ENCODE data around the gene CHMP6. TPM values are rescaled to one million over a fixed set of nuclear protein-coding genes. Genes with fewer than 3 reads are reported as not detected.
A peak's percentile ranks its signal among the peaks of the same experiment; 100 is the strongest.

The CHMP6 gene
- total and polyA plus RNA-seq, 3 experiments from 2014 or later, result 31.2 to 45.1 (median 32.7) TPM

DNA sequence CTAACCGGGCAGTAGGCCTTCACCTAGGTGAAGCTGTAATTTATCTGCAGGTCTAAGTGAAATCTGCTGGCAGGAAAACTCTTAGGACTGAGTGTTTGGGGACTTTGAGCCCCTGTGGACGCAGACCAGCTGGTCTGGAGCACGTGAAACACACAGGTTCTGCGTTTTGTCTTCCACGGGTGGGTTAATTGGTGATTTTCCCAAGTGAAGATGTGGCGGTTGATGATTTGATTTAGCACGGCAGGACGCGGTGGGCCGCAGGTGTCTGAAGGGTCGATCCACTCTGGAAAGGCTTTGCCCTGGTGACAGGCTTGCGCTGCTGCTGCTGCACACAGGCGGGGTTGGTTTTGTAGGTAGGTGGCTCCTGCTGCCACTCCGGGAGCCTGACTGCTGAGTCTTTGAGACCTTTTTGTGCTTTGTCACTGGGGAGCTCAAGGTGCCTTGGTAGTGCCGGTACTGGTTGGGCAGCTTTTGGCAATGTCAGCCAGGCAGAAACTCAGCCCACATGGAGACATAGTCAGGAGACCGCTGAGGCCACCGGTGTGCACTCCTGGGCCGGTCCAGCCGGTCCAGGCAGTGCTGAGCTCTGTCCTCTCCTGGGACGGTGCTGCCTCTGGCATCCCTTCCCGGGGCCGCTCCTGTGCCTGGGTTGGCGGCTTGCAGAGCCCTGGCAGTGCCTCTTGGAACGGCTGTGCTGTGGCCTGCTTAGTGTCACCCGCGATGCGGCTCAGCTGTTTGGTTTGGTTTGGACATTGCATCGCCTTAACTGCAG, 45.6 kb downstream of the CHMP6 start:
- Mint-ChIP-seq H3K27me3 (peaks cover 2 to 8% of the 10 kb centered on the region in 2 donors), H3K4me1 (peaks cover 9 to 28% (median 12%) of the 10 kb centered on the region in 3 donors), H3K27ac (peak overlapping the region in 2 of 8 donors; percentile 18 to 64), H3K4me3 (peak overlapping the region; percentile 24 to 90 (median 84)), H3K36me3 (peaks cover 0 to 1% (median 0%) of the 10 kb centered on the region in 3 donors), H3K9me3 (no peaks in the 10 kb centered on the region)
- ChIA-PET CTCF (interaction anchor here (0.9 to 1.8 kb wide), 5 partner anchors 17 to 65 kb away, joined by 3 to 8 read pairs (median 4); no protein-coding TSS in a partner anchor), POLR2A (no interaction called here)
- no peak for DNase-seq
- Histone ChIP-seq H3K4me1 (ENCODE audit: insufficient read depth, low read length) (peaks cover 8% of the 10 kb centered on the region), H3K36me3 (ENCODE audit: insufficient read depth, low read length) (no peaks in the 10 kb centered on the region), H3K27me3 (ENCODE audit: insufficient read depth, low read length, poor library complexity, severe bottlenecking) (no peaks in the 10 kb centered on the region), H3K27ac (ENCODE audit: low read depth, low read length) (no peak overlapping the region), H3K9me3 (ENCODE audit: low read length) (no peaks in the 10 kb centered on the region), H3K4me3 (ENCODE audit: low read length) (no peak overlapping the region)

DNA sequence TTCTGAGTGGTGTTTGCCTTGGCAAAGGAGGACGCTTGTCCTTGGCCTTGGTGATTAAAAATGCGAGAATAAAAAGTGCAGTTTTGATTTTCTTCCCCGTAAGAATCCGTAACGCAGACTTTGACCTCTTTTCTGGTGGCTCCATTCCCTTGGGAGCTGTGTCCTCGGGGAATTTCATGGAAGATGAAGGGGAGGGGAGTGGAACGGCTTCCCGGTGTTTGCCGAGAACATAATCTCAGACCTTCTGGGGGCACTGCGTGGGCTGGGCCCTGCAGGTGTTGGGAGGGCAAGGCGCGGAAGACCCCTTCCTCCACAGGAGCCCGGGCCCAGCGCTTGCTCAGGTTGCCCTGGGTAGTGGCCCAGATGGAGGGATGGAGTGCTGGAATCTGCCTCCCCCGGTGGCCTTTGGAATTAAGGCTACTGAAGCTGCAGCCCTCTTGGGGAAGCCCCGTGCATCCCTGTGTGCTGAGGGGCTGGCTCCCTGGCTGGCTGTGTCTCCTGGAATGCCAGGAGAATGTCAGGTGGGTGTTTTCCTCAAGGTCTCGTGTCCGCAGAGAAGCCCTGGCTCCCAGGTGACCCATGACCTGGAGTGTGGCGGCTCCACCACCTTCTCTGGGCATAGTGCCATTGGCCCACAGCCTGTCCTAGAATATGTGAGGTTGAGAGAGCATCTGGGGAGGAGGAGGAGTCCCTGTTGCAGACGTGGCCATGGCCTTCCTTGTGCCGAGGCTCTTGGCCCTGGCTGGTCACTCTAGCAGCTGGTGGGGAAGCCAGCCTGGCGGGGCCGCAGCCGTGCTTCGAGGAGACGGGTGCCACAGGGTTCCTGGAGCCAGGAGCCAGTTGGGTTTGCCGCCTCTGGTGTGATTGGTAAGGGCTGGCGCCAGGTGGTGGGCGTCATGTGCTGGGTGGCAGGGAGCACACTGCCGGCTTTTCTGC, 46.4 kb downstream of the CHMP6 start:
- Histone ChIP-seq H3K4me1 (ENCODE audit: insufficient read depth, low read length) (peaks cover 8% of the 10 kb centered on the region), H3K27me3 (ENCODE audit: insufficient read depth, low read length, poor library complexity, severe bottlenecking) (no peaks in the 10 kb centered on the region), H3K27ac (ENCODE audit: low read depth, low read length) (no peak overlapping the region), H3K36me3 (ENCODE audit: insufficient read depth, low read length) (no peaks in the 10 kb centered on the region), H3K4me3 (ENCODE audit: low read length) (no peak overlapping the region), H3K9me3 (ENCODE audit: low read length) (no peaks in the 10 kb centered on the region)
- H3K4me1 Mint-ChIP-seq, result peaks cover 9 to 27% (median 12%) of the 10 kb centered on the region in 3 donors
- H3K27ac Mint-ChIP-seq, result no peak overlapping the region
- DNase-seq, result no peak
- H3K36me3 Mint-ChIP-seq, result peaks cover 0 to 1% (median 0%) of the 10 kb centered on the region in 3 donors
- no peaks in the 10 kb centered on the region for H3K9me3 Mint-ChIP-seq
- ChIA-PET CTCF (interaction anchor here (1.7 to 1.8 kb wide), 2 partner anchors 19 to 60 kb away, joined by 3 to 8 read pairs; no protein-coding TSS in a partner anchor), POLR2A (no interaction called here)
- peaks cover 2 to 8% of the 10 kb centered on the region in 2 donors for H3K27me3 Mint-ChIP-seq
- peak overlapping the region in 3 of 7 donors; percentile 12 to 56 (median 33) for H3K4me3 Mint-ChIP-seq

DNA sequence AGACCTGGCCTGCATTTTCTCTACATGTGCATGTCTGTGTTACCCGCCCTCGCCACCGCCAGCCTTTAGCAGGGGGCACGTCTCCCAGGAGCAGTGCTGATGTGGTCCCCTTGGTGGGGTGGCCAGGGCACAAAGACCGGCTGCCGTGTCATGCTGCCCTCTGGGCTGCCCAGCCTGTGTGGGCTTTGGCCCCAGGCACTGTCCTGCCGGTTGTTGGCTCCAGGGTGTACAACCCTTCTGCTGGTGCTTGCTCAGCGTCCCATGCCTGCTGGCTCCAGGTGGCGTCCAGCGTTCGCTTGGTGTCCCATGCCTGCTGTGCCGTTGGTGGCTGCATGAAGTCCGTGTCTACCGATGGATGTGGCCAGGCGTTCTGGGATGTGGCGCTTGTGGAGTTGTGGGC, 47.5 kb downstream of the CHMP6 start:
- Mint-ChIP-seq H3K36me3 (peaks cover 0 to 1% (median 0%) of the 10 kb centered on the region in 3 donors), H3K27ac (no peak overlapping the region), H3K4me3 (no peak overlapping the region), H3K27me3 (peaks cover 2 to 8% of the 10 kb centered on the region in 2 donors), H3K9me3 (no peaks in the 10 kb centered on the region), H3K4me1 (peaks cover 4 to 17% (median 8%) of the 10 kb centered on the region in 3 donors)
- Histone ChIP-seq H3K4me1 (ENCODE audit: insufficient read depth, low read length) (peaks cover 2% of the 10 kb centered on the region), H3K27ac (ENCODE audit: low read depth, low read length) (no peak overlapping the region), H3K27me3 (ENCODE audit: insufficient read depth, low read length, poor library complexity, severe bottlenecking) (no peaks in the 10 kb centered on the region), H3K4me3 (ENCODE audit: low read length) (no peak overlapping the region), H3K36me3 (ENCODE audit: insufficient read depth, low read length) (no peaks in the 10 kb centered on the region), H3K9me3 (ENCODE audit: low read length) (no peaks in the 10 kb centered on the region)
- POLR2A ChIA-PET, result interaction anchor here (0.6 kb wide), 1 partner anchor 75 kb away, joined by 5 read pairs; no protein-coding TSS in a partner anchor
- no peak for DNase-seq
- CTCF ChIA-PET, result interaction anchor here (1.7 kb wide), 1 partner anchor 20 kb away, joined by 3 read pairs; no protein-coding TSS in a partner anchor

DNA sequence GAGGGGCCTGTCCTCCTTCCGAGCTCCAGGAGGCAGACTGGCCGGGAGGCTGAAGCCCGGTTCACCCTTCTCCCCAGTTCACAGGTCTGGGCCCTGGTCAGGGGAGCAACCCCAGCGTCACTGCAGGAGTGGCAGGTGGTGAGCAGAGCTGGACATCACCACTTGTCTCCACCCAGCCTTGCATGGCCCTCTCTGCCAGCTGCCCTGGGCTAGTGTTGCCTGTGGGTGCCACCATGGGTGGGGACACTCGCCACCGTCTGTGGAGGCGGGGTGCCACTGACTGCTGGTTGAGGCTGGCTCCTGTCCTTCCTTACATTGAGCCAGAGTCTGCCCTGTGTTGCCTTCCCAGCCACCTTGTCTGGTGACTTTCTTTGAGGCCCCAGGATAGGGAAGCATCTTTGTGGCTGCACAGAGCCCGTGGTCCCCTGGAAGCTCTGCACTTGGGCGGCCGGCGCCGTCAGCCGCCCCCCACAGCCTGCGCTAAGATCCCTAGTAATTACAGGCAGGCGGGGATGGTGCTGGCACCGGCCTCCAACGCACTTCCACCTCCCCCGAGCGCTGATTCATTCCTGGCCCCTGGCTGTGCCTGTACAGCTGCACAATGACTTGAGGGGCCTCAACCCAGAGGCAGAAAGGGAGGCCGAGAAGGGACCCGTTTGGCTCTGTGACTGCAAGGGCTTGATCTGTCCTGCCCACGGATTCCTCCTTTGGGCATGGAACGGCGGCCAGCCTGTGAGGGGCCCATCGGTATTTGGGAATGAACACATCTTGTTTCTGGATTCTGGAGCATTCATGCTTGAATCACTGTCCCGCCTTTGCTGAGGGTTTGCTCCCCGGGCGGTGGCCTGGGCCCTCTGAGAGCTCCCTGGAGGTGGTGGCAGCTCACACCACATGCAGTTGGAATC, 48.5 kb downstream of the CHMP6 start:
- H3K4me3 Mint-ChIP-seq, result peak overlapping the region in 1 of 7 donors; percentile 24
- peaks cover 4 to 15% (median 7%) of the 10 kb centered on the region in 3 donors for H3K4me1 Mint-ChIP-seq
- H3K27me3 ChIP-seq (ENCODE audit: insufficient read depth, low read length, poor library complexity, severe bottlenecking), result no peaks in the 10 kb centered on the region
- H3K36me3 ChIP-seq (ENCODE audit: insufficient read depth, low read length), result no peaks in the 10 kb centered on the region
- no peaks in the 10 kb centered on the region for H3K36me3 Mint-ChIP-seq
- no peaks in the 10 kb centered on the region for H3K4me1 ChIP-seq (ENCODE audit: insufficient read depth, low read length)
- ChIA-PET POLR2A (no interaction called here), CTCF (interaction anchor here (1.2 kb wide), 1 partner anchor 51 kb away, joined by 4 read pairs; no protein-coding TSS in a partner anchor)
- DNase-seq, result no peak
- no peaks in the 10 kb centered on the region for H3K9me3 Mint-ChIP-seq
- H3K27ac Mint-ChIP-seq, result no peak overlapping the region
- peaks cover 2 to 7% of the 10 kb centered on the region in 2 donors for H3K27me3 Mint-ChIP-seq
- no peak overlapping the region for H3K4me3 ChIP-seq (ENCODE audit: low read length)
- no peaks in the 10 kb centered on the region for H3K9me3 ChIP-seq (ENCODE audit: low read length)
- no peak overlapping the region for H3K27ac ChIP-seq (ENCODE audit: low read depth, low read length)

DNA sequence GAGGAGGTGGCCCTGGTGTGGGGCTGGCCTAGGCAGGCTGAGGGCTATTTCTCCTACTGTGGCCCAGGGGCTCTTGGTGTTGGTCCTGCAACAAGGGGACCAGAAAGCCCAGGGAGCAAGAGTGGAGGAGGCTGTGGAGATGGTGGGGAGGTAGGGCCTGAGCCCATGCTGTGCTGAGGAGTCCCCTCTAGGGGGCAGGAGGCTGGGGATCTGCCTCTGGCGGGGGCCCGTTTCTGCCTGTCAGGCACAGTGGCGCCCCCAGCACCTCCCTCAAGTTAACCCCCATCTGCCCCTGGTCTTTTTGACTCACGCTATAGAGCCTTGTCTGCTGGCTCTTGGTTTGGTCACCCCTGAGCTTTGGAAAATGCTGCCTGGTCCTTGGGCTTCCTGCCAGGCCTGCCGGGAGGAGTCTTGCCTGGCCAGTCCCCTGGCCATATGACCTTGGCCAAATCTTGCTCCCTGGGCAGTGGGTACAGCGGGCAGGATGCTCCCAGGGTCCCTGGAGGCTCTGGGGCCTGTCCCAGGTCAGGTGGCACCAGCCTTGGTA, 49.2 kb downstream of the CHMP6 start:
- H3K36me3 ChIP-seq (ENCODE audit: insufficient read depth, low read length), result no peaks in the 10 kb centered on the region
- CTCF ChIA-PET, result interaction anchor here (1.2 kb wide), 1 partner anchor 52 kb away, joined by 4 read pairs; no protein-coding TSS in a partner anchor
- H3K9me3 ChIP-seq (ENCODE audit: low read length), result no peaks in the 10 kb centered on the region
- H3K27ac ChIP-seq (ENCODE audit: low read depth, low read length), result no peak overlapping the region
- H3K4me3 ChIP-seq (ENCODE audit: low read length), result no peak overlapping the region
- H3K4me1 ChIP-seq (ENCODE audit: insufficient read depth, low read length), result no peaks in the 10 kb centered on the region
- Mint-ChIP-seq H3K4me3 (peak overlapping the region in 1 of 7 donors; percentile 24), H3K36me3 (no peaks in the 10 kb centered on the region), H3K27ac (no peak overlapping the region), H3K27me3 (peaks cover 2 to 7% of the 10 kb centered on the region in 2 donors), H3K9me3 (no peaks in the 10 kb centered on the region), H3K4me1 (peaks cover 1 to 12% (median 4%) of the 10 kb centered on the region in 3 donors)
- POLR2A ChIA-PET, result no interaction called here
- no peak for DNase-seq
- H3K27me3 ChIP-seq (ENCODE audit: insufficient read depth, low read length, poor library complexity, severe bottlenecking), result no peaks in the 10 kb centered on the region

DNA sequence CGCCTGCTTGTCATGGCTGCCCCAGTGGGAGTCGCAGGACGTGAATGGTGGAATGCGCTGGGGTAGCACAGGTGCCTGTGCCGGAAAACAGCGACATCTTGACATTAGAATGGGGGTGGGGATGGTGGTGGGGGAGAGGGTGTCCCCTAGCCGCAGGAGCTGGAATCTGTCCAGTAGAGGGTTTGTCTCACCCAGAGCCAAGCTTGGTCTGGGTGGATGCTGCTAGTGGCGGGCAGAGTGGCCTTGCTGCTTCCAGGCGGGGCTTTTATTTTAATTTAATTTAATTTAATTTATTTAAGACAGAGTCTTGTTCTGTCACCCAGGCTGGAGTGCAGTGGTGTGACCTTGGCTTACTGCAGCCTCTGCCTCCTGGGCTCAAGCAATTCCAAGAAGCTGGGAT, 51.0 kb downstream of the CHMP6 start:
- CTCF ChIA-PET, result no interaction called here

DNA sequence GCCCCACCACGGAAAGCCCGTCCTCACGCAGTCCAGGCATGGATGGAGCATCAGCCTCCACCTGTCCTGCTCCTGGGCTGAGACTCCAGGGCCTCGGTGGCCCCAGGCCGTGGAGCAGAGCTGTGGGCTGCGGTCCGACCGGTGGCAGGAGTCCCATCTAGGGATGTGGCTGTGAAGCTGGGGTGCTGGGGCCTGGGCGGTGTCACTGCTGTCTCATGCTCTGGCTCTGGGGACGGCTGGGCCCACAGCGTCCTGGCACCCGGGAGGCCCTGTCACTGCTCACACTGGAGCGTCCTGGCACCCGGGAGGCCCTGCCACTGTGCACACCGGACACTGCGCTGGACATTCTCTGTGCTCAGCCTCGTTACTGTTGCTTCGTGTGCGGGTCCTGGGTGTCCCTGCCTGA, 51.7 kb downstream of the CHMP6 start:
- no peaks in the 10 kb centered on the region for H3K4me1 ChIP-seq (ENCODE audit: insufficient read depth, low read length)
- peaks cover 0 to 5% (median 0%) of the 10 kb centered on the region in 3 donors for H3K4me1 Mint-ChIP-seq
- no peak overlapping the region for H3K4me3 ChIP-seq (ENCODE audit: low read length)
- no peak overlapping the region for H3K27ac Mint-ChIP-seq
- no peaks in the 10 kb centered on the region for H3K9me3 Mint-ChIP-seq
- POLR2A ChIA-PET, result no interaction called here
- peaks cover 2% of the 10 kb centered on the region in 2 donors for H3K27me3 Mint-ChIP-seq
- H3K27ac ChIP-seq (ENCODE audit: low read depth, low read length), result no peak overlapping the region
- H3K27me3 ChIP-seq (ENCODE audit: insufficient read depth, low read length, poor library complexity, severe bottlenecking), result no peaks in the 10 kb centered on the region
- CTCF ChIA-PET, result no interaction called here
- DNase-seq, result no peak
- no peak overlapping the region for H3K4me3 Mint-ChIP-seq
- H3K36me3 Mint-ChIP-seq, result no peaks in the 10 kb centered on the region
- H3K36me3 ChIP-seq (ENCODE audit: insufficient read depth, low read length), result no peaks in the 10 kb centered on the region
- H3K9me3 ChIP-seq (ENCODE audit: low read length), result no peaks in the 10 kb centered on the region

More for the DNA sequence above, 51.0 kb downstream of the CHMP6 start:
- no peak overlapping the region for H3K4me3 ChIP-seq (ENCODE audit: low read length)
- H3K4me1 ChIP-seq (ENCODE audit: insufficient read depth, low read length), result no peaks in the 10 kb centered on the region
- Mint-ChIP-seq H3K4me1 (peaks cover 0 to 3% (median 0%) of the 10 kb centered on the region in 3 donors), H3K9me3 (no peaks in the 10 kb centered on the region), H3K36me3 (no peaks in the 10 kb centered on the region), H3K4me3 (no peak overlapping the region), H3K27ac (no peak overlapping the region), H3K27me3 (peaks cover 2% of the 10 kb centered on the region in 2 donors)
- H3K36me3 ChIP-seq (ENCODE audit: insufficient read depth, low read length), result no peaks in the 10 kb centered on the region
- H3K9me3 ChIP-seq (ENCODE audit: low read length), result no peaks in the 10 kb centered on the region
- DNase-seq, result no peak
- H3K27me3 ChIP-seq (ENCODE audit: insufficient read depth, low read length, poor library complexity, severe bottlenecking), result no peaks in the 10 kb centered on the region
- no peak overlapping the region for H3K27ac ChIP-seq (ENCODE audit: low read depth, low read length)
- POLR2A ChIA-PET, result no interaction called here

All from CD8-positive, alpha-beta memory T cell (primary cell).